Left ventricle myocardium inferior (tissue), 1 donor: ENCODE results near the gene MLXIP. TPM values are rescaled to one million over a fixed set of nuclear protein-coding genes. Genes with fewer than 3 reads are reported as not detected.

Source experiments
- DNase-seq: peaks from one replicate; pipeline ENCODE4 v3.0.0-alpha.2; 2020
- H3K27ac ChIP-seq: fragments of 200-600 bp; replicated peaks from 2 replicates; pipeline ENCODE4 v1.8.0; 2021
- H3K27me3 ChIP-seq: fragments of 200-600 bp; 2 replicates; pipeline ENCODE4 v1.8.0; 2021; ENCODE audit warnings: low read depth
- H3K36me3 ChIP-seq: fragments of 200-600 bp; 2 replicates; pipeline ENCODE4 v1.8.0; 2021
- H3K4me1 ChIP-seq: fragments of 200-600 bp; 2 replicates; pipeline ENCODE4 v1.8.0; 2021
- H3K4me3 ChIP-seq: fragments of 200-600 bp; 2 replicates; pipeline ENCODE4 v1.8.0; 2021; ENCODE audit warnings: mild to moderate bottlenecking, moderate library complexity
- H3K9me3 ChIP-seq: fragments of 200-600 bp; replicated peaks from 2 replicates; pipeline ENCODE4 v1.8.0; 2021
- intact Hi-C: fragments of 100-400 bp; cut with micrococcal nuclease; formaldehyde crosslinking; loops from one replicate; pipeline ENCODE4 v1.11.0; 2022
- total RNA-seq: library from RNA; stranded (reverse); fragmentation: NEBNext Ultra II Directional; extraction: Animal tissue kit (Norgen Biotek cat#: 25700); gene quantifications from one replicate; pipeline ENCODE4 v1.2.1, GENCODE V29; 2021
- TF ChIP-seq, protein P1 (sequence below): fragments of 200-600 bp; IDR thresholded peaks from 2 replicates; pipeline ENCODE4 v1.8.0; 2021; ENCODE audit warnings: antibody characterized with exemption, mild to moderate bottlenecking, borderline replicate concordance
- donor health status: DM: no; HTN: yes; CAD: no; lungs with severe emphysema.

The MLXIP gene
- total RNA-seq, 1 donor from 2014 or later, result 16.7 TPM

DNA sequence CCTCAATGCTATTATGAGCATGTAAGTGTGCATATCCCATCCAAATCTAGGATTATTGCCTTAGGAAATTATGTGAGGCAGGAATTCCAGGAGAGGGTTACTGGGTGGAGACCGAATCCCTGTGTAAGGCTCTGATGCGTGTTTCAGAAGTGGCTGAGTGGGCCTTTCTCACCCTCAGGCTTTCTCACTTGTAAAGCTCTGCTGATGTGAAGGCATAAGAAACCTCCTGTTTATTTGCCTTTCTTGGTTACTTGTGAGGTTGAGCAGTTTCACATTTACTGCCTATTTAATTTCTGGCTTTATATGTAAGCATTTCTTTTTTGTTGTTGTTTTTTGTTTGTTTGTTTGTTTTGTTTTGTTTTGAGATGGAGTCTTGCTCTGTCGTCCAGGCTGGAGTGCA lies 84.4 kb downstream of the MLXIP start:
- no peaks in the 10 kb centered on the region for H3K4me1 ChIP-seq
- H3K36me3 ChIP-seq, result no peaks in the 10 kb centered on the region
- H3K27ac ChIP-seq, result no peak overlapping the region
- TF ChIP-seq, protein P1, sequence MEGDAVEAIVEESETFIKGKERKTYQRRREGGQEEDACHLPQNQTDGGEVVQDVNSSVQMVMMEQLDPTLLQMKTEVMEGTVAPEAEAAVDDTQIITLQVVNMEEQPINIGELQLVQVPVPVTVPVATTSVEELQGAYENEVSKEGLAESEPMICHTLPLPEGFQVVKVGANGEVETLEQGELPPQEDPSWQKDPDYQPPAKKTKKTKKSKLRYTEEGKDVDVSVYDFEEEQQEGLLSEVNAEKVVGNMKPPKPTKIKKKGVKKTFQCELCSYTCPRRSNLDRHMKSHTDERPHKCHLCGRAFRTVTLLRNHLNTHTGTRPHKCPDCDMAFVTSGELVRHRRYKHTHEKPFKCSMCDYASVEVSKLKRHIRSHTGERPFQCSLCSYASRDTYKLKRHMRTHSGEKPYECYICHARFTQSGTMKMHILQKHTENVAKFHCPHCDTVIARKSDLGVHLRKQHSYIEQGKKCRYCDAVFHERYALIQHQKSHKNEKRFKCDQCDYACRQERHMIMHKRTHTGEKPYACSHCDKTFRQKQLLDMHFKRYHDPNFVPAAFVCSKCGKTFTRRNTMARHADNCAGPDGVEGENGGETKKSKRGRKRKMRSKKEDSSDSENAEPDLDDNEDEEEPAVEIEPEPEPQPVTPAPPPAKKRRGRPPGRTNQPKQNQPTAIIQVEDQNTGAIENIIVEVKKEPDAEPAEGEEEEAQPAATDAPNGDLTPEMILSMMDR, result no peak
- no peak overlapping the region for H3K4me3 ChIP-seq
- intact Hi-C loops, result no loop called here
- peaks cover 29% of the 10 kb centered on the region for H3K27me3 ChIP-seq
- DNase-seq, result no peak
- no peaks in the 10 kb centered on the region for H3K9me3 ChIP-seq

DNA sequence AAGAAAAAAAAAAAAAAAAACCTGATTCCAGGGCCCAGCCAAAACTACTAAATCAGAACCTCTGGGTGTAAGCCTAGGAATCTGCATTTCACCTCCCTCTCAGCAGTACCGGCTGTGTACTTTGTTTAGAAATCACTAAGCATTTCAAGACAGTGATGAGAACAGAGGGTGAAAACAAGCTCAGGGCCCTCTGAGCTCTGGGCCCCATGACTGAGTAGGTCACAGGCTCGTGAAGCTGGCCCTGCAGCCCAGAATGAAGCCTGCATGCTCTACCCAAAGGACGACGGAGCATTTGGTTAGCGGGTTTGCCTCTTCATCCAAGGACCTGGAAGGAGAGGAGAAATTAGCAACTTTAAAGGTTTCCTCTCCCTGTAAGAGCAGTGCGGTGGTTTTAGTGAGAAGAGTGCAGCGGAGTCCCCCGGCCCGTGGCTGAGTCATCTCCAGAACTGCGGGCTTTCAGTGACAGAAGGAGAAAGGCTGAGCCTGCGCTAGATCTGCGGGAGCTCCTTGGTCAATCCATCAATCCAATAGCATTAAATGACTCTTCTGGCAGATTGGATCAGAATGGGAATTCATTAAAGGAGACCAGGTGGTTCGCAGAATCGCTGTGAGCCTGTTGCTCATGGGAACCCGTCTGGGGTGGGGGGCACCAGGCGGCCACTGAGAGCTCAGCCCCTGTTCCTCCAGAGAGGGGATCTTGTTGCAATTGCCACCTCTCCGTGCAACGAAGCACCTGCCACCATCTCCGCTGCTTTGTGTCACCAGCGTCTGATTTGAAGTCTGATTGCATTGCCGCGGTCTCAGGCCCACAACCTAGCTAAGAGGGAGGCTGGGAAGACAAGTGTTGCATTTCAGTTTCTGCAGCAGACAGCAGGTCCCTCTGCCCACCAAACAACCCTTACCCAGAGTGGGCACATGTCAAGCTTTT lies 88.1 kb downstream of the MLXIP start:
- no peak for DNase-seq
- intact Hi-C loops, result no loop called here
- no peaks in the 10 kb centered on the region for H3K9me3 ChIP-seq
- no peak overlapping the region for H3K27ac ChIP-seq
- TF ChIP-seq, protein P1, result no peak
- H3K36me3 ChIP-seq, result no peaks in the 10 kb centered on the region
- H3K27me3 ChIP-seq, result peaks cover 42% of the 10 kb centered on the region
- no peaks in the 10 kb centered on the region for H3K4me1 ChIP-seq
- no peak overlapping the region for H3K4me3 ChIP-seq

DNA sequence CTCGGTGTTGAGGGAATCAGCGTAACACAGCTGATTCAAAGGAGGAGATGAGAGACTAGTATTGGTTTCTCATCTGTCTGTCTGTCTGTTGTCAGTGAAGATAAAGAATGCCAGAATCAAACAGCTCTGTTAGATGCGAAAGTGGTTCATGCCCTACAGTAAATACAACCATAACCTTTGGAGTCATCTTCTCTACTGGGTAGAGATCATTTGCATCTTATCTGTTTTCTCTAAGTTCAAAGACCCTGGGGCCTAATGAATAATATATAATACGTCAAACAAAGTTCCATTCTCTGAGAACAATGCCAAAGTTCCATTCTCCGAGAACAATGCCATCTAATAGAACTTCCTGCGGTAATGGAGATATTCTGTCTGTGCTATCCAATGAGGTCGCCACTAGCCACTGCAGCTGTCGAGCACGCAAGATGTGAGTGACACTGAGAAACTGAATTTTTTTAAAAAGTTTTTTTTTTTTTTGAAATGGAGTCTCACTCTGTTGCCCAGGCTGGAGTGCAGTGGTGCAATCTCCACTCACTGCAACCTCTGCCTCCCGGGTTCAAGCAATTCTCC lies 88.9 kb downstream of the MLXIP start:
- no peak overlapping the region for H3K4me3 ChIP-seq
- intact Hi-C loops, result no loop called here
- no peak overlapping the region for H3K27ac ChIP-seq
- H3K27me3 ChIP-seq, result peaks cover 43% of the 10 kb centered on the region
- no peak for DNase-seq
- no peaks in the 10 kb centered on the region for H3K4me1 ChIP-seq
- no peaks in the 10 kb centered on the region for H3K36me3 ChIP-seq
- TF ChIP-seq, protein P1, result no peak
- no peaks in the 10 kb centered on the region for H3K9me3 ChIP-seq

DNA sequence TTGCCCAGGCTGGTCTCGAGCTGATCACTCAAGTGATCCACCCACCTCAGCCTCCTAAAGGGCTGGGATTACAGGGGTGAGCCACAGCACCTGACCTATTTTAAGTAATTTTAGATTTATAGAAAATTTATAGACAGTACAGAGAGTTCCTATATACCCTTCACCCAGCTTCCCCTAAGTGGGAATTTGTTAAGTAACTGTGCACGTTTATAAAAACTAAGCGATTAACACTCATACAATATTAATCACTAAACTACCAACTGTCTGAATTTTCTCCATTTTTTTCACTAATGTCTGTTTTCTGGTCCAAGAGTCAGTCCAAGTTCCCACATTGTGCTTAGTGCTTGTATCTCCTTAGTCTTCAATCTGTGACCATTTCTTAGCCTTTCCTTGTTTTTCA lies 89.9 kb downstream of the MLXIP start:
- no peaks in the 10 kb centered on the region for H3K9me3 ChIP-seq
- no peak overlapping the region for H3K4me3 ChIP-seq
- intact Hi-C loops, result no loop called here
- no peak for DNase-seq
- no peaks in the 10 kb centered on the region for H3K4me1 ChIP-seq
- TF ChIP-seq, protein P1, result no peak
- H3K36me3 ChIP-seq, result no peaks in the 10 kb centered on the region
- no peak overlapping the region for H3K27ac ChIP-seq
- H3K27me3 ChIP-seq, result peaks cover 40% of the 10 kb centered on the region

DNA sequence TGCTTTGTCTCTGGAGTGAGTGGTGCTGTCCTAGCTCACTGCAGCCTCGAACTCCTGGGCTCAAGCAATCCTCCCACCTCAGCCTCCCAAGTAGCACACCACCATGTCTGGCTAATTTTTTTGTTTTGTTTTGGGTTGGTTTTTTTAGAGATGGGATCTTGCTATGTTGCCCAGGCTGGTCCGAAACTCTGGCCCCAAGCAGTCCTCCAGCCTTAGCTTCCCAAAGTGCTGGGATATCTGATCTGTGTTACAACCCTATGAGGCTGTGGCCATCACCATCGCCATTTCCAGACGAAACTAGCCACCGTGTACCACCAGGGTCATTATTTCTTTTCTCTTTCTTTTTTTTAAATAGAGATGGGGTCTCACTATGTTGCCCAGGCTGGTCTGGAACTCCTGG lies 92.8 kb downstream of the MLXIP start:
- DNase-seq, result no peak

More for the DNA sequence above, 92.8 kb downstream of the MLXIP start:
- Histone ChIP-seq H3K4me3 (no peak overlapping the region), H3K27ac (no peak overlapping the region), H3K27me3 (peaks cover 28% of the 10 kb centered on the region), H3K4me1 (no peaks in the 10 kb centered on the region), H3K9me3 (no peaks in the 10 kb centered on the region), H3K36me3 (no peaks in the 10 kb centered on the region)
- TF ChIP-seq, protein P1, result no peak
- intact Hi-C loops, result no loop called here
